HG03469 (cell line): ENCODE measurements around the gene EPX.

Experiments used
- ATAC-seq: cut with Tn5 transposase; IDR thresholded peaks from one replicate; pipeline ENCODE4 v1.9.1; 2021; ENCODE audit warnings: mild to moderate bottlenecking, moderate library complexity, moderate number of reproducible peaks; ENCODE audit not compliant: unreplicated experiment

The EPX gene

DNA sequence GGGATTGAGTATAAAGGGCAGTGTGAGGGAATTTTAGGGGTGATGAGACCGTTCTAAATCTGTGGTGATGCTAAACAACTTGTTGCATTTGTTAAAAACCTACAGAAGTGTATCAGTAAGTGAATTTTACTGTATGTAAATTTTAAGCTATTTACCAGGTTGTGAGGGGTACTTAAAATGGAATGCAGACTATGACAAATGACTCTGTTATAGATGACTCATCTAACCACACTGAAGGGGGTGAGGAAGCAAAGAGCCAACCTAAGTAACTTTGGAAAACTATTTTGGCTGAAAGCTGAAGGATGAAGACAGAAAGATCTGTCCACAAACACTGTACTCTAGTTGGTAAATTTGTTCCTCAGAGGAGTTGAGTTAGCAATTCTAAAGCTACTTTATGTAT is 31.8 kb downstream of the EPX start:
- ATAC-seq = no peak

DNA sequence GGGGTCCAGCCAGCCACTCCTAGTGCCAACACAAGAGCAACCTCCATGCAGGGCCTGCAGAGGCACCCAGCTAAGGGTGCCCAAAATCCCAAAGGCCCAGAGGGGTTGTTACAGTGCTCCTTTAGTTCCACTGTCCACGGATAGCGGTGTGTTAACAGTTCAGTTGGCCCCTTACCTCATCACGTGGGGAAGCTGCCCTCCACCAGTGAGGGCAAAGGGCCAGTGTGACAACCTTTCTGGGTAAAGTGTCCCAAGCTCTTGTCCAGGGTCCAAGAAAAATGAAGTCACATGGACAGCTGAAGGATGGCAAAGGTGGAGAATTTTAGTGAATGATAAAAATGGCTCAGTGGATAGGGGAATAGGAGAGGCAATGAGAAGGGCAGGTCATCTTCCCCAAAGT is 35.2 kb downstream of the EPX start:
- ATAC-seq = no peak

DNA sequence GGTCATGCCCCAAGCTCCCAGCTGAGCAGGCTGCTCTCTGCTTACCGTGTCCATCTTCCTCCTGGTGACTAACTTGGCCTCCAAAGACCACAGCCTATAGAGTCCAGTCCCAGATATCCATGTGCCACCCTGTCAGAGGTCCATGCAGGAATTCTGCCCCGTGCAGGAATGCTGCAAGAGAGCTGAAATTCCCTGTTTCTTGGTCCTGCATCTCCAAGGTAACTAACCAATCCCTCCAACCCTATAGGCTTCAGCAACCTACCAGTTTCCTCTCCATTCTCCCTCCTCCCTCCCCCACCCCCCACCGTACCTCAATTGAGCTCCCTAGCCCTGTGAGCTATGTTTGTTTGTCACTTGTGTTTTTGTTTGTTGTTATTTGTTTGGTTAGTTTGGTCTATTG is 36.2 kb downstream of the EPX start:
- no peak for ATAC-seq

DNA sequence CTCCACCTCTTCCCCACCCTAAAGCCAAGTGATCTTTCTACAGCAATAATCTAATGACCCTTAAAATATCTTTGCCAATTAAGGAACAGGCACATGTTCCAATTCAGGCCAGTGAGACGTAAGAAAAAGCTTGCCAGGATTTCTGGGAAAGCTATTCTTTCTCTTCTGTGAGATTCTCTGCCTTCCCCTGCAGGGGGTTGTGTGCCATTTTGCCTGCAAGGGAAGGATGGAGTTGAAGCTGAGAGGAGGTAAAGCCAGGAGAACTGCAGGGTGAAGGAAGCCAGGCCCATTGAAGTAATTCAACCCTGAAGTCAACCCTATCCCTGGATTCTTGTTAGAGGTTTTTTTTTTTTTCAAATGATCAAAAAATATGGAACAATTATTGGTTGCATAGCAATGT is 36.9 kb downstream of the EPX start:
- ATAC-seq = no peak

DNA sequence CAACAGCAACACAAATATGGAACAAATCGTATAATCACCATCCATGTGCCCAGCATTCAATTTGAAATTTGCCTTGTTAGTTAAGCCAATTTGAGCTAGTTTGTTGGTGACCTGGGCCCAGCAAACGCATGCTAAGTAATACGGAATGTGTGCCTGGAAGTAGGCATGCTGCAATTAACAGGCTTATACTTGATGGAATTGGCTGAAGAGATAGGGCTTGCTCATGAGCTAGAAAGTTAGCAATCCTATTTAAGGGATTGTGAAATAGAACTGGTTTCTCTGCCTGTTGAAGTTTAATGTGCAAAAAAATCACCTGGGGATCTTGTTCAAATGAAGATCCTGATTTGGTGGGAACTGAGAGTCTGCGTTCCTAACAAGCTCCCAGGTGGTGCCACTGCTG is 37.4 kb downstream of the EPX start:
- no peak for ATAC-seq

DNA sequence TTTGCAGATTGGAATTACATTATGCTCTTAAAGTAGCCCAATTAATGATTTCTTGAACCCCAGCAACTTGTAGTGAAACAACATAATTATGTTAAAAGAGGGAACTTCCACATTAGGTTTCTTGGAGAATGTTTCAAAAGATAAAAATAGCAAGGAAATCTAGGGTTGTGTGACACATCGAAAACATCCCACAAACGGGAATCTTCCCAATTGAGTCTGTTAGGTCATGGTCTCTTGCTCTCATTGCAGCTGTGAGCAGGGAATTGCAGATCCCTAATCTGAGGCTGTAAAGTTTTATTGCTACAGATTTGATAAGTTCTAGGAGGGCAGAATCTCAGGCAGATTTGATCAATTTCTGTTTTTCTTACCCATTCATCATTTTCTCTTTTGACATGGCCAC is 39.1 kb downstream of the EPX start:
- ATAC-seq = no peak

DNA sequence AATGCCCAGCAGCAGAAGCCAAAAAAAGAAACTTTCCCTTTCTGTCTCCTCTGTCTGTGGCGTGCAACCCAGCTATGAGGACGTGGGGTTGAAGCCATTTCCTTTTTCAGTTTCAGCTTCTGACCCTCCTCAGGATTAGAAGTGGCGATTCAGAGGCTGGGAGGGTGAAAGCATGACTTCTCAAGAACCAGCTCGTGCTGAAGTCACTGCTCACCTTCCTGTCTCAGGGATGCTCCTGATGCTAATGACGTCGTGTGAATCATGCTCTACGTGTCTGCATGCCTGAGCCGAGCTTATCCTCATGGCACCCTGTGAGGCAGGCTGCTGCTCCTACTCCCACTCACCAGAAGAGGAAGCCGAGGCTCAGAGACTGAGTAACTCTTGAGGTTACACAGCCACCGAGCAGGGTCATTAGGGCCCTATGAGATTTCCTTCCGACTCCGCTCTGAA is 40.2 kb downstream of the EPX start:
- ATAC-seq = peak; percentile 77

DNA sequence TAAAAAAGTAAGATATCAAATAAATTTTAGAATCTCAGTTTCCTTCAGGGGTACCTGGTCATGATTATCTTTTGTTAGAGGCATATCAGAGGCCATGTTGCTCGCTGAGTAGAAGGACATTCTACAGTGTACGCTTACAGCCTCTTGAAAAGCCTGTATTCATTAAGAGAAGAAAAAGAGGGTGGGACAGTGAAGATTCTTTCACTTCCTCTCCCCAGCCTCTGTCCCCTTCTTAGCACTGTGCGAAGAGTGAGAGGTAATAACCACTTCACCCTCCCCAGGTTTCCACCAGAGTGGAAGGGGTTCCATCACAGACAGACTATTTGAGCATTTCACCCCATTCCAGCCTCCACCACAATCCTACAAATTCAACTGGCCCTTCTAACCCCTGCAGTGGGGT is 41.0 kb downstream of the EPX start:
- ATAC-seq = peak; percentile 39

DNA sequence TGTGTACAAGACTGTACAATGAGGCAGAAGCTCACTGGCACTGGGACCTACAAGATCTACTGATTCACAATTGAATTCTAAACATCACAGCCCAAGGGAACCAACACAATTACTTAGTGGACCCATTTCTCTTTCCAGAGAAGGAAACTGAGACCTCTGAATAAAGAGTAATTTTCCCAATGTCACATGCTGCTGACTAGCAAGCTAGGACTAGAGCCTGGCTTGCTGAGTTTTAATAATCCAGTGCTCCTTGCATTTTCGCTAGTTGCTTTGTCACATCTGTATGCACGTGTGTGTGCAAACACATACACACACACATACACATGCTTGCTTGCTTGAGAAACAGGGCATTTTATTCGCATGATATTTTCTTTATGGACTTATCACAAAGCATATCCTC is 42.0 kb downstream of the EPX start:
- ATAC-seq = no peak

DNA sequence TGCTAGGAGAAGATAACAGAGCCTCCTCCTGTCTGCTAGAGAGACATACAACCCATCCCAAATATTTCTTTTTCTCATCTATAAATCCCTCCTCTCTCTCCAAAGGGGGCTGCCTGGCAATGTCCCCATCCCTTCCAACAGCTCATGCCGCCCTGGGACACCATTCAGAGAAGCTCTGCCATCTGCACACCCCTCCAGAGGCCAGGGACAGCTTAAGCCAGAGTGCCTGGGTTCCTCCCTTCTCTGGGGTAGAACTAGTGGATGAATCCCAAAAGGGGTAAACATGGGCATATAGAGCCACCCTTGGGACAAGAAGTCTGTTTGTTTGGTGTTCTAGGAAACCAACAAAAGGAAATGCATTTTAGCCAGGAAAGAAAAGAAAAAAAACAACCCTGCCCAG is 43.3 kb downstream of the EPX start:
- no peak for ATAC-seq

DNA sequence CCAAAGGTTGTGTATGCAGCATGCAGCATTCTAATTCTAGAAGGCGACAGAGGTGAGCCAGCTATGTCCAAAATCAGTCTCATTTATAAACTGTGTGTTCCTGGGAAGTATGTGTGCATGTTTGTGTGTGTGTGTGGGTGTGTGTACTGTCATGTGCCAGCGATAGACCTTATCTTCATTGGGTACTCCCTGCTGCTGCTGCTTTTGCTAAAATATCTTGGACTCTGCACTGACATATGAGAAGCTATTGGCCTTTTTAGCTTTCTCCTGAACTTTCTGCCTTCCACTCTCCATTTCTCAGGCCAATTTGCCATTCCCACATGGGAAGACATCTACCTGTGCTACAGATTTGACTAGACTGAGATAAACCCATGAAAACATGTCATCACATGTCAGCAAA is 43.9 kb downstream of the EPX start:
- no peak for ATAC-seq

DNA sequence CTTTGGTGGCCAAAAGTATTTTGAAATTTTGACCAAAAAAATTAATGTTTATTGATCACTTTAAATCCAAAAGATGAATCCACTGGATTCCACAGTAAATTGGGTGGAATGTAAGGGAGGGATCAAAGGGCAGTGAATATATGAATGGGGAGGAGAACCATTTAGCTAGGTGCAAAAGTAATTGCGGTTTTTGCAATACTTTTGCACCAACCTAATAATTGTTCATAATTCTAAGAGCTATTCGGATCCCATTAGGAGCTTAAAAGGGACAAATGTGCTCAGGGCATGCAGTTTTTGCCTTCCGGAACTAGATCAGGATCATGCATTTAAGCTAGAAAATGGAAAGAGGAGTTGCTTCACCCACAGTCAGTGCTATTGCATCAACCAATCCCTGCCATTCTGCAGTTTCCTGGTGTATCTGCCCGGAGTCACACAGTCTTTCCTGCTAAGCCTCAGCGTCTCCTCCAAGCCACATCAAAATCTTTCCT is 45.7 kb downstream of the EPX start, which contains the start of gene LPO:
TSS of gene LPO (plus strand) at position 438 of the 488 bp plus-strand sequence. CDS start 4,396 bp downstream, outside the sequence.
- ATAC-seq = no peak

DNA sequence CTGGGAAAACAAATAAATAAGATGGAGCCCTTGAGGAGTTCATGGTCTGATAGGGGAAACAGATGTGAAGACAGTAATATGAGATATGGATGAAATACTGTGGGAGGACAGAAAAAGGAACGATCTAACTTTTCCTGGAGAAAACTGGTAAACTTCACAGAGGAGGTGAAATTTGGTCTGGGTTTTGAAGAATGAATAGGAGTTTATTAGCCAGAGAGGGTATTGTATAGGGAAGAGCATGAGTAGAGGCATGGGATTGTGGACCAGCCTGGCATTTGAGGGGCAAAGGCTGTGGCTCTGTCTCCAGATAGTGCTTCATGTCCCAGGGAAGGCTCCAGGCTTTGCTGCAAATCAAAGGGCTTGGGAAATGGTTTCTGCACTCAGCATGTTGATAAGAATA is 47.5 kb downstream of the EPX start:
- no peak for ATAC-seq

DNA sequence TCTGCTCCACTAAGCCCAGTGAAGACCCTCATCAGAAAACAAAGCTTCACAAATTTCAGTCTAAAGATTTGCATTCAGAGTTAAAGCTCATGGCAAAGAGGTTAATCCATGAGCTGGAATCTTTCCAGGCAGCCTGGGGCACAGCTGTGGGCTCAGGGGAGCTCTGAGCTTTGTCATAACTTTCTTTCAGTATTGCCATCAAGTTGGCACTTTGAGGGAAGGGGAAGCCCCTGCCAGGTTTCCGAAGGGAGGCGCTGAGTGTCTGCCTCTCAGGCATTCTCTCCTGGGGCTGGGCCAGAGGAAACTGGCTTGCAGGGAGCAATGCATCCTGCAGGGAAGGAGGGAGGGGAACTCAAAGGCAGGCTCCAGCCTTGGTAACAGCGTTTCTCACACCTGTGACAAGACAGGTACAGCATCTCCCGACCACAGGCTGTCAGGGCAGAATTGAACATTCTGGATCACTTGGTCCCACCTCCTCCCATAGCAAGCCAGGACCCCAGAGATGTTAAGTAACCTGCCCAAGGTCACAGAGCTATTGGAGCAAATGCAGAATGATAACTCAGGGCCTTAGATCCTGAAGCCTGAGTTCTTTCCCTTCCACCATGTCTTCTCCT is 49.8 kb downstream of the EPX start:
- no peak for ATAC-seq

DNA sequence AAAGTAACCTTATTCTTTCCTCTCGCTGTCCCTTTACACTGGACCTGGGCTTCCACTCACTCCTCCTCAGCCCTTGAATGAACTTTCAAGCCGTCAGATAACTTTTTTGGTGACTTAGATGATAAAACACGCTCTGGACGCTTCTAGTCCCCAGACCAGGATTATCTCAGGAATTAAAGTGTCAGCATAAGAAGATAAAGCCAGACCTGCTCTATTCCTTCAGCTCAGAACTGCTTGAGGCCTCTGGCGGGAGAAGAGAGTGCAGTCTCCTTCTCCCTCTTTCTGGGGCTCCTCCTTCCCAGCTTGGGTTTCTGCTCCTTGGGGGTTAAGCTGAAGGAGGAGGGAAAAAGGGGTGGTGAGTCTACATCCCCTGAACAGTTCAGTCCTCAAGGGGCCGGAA is 52.4 kb downstream of the EPX start:
- ATAC-seq = no peak

DNA sequence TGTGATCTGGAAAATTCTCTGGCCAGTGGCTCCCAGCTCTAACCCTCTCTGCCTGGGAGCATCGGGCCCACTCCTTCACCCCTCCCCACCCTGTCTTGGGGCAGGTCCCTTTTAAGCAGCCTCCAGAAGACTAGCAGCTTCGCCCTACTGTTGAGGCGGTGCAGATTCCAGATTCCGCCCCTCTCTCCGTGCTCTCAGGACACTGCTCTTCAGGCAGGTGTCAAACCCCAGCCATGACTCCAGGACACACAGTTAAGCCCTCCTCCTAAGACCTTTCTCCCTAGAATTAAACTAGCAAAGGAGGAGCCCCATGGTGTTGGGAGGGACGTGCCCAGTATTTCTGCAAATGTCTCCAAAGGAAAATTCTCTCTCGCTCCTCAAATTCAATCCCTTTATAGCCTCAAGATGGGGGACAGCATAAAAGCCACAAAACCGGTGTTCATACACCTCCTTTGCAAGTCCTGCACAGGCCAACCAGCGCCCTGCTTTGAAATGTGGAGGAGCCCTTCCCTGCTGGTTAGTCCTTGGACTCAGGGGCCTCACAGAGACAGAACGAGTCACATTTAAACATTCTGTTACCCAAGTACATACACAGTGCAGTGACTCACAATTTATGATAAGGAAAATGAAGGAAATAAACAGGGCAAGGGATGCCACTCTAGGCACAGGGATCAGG is 53.0 kb downstream of the EPX start:
- no peak for ATAC-seq

DNA sequence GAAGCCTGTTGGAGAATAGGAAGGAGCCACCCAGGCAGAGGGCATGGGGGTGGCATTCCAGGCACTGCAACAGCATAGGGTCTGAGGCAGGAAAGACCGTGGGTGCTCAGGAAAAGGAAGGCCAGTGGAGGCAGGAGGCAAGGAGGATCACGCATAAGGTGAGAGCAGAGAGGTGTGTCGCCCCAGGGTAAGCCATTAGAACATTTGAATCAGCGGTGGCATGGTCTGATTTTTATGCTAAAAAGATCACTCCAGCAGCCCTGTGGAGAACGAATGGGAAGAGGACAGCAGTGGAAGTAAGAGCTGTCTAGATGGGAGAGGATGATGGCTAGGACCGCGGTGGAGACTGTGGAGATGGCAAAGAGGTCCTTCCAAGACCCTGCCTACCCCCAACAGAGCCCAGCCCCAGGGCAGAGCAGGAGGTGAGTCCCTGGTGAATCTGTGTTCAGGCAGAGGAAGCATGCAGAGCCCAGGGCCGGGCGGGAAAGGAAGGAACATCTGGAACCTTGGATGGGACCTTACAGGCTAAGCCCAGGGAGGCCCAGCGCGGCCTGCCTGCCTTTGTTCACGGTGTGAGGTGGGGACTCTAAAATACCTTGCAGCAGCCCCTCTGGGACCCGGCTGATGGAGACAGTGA is 53.7 kb downstream of the EPX start:
- no peak for ATAC-seq

DNA sequence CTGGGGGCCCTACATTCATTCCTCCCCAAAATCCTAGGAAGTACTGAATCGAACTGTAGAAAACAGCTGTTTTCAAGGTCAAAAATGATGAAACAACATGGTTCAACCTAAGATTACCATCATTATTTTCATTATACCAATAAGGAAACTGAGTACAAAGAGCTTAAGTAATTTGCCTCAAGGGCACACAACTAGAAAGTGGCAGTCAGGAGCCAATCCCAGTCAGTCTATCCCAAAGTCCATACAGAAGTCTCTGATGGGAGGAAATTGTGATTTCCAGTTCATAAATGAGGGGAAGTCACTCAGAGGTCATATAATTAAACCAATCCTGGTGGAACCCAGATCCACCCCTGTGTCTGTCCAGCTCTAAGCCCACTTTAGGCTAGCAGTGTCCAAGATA is 54.3 kb downstream of the EPX start:
- ATAC-seq = no peak

DNA sequence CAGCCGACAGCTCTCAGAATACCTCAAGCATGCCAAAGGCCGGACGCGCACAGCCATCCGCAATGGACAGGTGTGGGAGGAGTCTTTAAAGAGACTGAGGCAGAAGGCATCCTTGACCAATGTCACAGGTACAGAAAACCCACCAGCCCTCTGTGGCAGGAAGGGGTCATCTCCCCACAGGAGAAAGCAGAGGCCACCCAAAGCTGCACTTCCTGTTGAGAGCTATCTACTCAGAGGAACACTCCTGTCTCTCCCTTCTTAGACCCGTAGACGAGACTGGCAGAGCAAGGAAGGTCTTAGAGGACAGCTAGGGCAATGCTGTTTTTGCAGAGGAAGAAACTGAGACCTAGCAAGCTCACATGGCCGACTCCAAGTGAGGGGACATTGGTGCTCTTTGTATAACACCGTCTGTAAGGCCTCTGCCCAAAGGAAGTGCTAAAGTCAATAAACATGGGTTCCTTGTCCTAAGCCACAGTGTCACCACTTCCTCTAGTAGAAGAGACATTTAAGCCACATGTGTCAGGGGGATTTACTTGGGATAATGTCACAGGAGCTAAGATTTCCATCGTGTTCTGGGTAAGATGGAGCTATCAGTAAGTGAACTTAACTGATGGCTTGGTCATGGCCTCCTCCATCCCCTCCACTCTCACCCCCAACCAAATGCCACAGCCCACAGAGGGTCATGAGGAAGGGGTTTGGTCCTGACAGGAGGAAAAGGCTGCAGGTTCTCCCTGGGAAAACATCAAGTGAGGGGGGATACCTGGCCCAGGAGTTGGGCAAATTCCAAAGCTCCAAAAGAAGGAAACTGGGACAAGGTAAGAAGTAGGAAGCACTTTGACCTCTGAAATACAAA is 55.2 kb downstream of the EPX start:
- no peak for ATAC-seq

DNA sequence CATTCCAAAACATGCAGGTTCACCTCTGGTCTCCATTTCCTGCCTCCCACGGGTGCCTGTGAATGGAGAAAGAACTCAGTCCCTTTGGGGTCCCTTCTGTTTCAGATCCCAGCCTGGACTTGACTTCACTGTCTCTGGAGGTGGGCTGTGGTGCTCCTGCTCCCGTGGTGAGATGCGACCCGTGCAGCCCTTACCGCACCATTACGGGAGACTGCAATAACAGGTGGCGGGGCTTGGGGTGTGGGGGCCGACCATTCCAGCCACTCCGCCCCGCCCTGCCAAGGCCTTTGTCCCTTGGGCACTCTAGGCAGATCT is 56.4 kb downstream of the EPX start:
- no peak for ATAC-seq
